ENCODE data around the gene METTL15.

DNA sequence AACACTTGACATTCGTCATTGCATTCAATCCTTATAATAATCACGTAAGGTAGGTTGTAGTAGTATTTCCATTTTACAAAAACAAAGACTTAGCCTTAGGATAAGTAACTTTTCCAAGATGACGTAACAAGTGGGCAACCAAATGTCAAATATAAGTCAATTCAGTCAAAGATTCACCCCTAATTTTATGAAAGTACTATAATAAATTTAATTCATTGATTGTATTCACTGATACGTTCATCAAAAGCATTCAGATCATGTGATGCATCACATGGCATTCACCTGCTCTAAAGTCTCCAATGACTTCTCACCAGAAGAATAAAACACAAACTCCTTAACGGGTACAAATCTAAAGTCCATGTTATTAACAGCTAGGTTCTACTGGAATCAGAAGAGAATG lies 2.3 kb upstream of the METTL15 start:
- TF ChIP-seq, protein P1, sequence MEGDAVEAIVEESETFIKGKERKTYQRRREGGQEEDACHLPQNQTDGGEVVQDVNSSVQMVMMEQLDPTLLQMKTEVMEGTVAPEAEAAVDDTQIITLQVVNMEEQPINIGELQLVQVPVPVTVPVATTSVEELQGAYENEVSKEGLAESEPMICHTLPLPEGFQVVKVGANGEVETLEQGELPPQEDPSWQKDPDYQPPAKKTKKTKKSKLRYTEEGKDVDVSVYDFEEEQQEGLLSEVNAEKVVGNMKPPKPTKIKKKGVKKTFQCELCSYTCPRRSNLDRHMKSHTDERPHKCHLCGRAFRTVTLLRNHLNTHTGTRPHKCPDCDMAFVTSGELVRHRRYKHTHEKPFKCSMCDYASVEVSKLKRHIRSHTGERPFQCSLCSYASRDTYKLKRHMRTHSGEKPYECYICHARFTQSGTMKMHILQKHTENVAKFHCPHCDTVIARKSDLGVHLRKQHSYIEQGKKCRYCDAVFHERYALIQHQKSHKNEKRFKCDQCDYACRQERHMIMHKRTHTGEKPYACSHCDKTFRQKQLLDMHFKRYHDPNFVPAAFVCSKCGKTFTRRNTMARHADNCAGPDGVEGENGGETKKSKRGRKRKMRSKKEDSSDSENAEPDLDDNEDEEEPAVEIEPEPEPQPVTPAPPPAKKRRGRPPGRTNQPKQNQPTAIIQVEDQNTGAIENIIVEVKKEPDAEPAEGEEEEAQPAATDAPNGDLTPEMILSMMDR (IDR thresholded peaks at IDR 0.05), result no peak
- TF ChIP-seq POLR2A (IDR thresholded peaks at IDR 0.05), result no peak
